Esophagus (tissue), 2 donors: Measurements from ENCODE around the gene SPINDOC. TPM values are rescaled to one million over a fixed set of nuclear protein-coding genes. Genes with fewer than 3 reads are reported as not detected.
"Not testable (repeated sequence)": the region's sequence is repeated elsewhere in the genome, so short reads cannot be mapped to it uniquely, and the experiment has no call there.

Experiments used
- H3K27ac ChIP-seq, 2 donors: one replicate each; pipeline ENCODE4 v1.5.1; 2013; ENCODE audit warnings: low read depth in 2 of 2, mild to moderate bottlenecking in 2 of 2, inconsistent platforms in 1 of 2, low read length in 1 of 2, moderate library complexity in 1 of 2
- H3K27me3 ChIP-seq, 2 donors: one replicate each; pipeline ENCODE4 v1.6.1; 2013; ENCODE audit warnings: low read length in 2 of 2, control low read depth in 1 of 2, mild to moderate bottlenecking in 1 of 2; ENCODE audit not compliant: insufficient read depth in 2 of 2, control insufficient read depth in 1 of 2
- H3K36me3 ChIP-seq, 2 donors: one replicate each; pipeline ENCODE4 v1.6.1; 2013; ENCODE audit warnings: low read length in 1 of 2; ENCODE audit not compliant: control insufficient read depth in 2 of 2, insufficient read depth in 2 of 2
- H3K4me1 ChIP-seq, 2 donors: one replicate each; pipeline ENCODE4 v1.6.1; 2013; ENCODE audit warnings: low read length in 1 of 2; ENCODE audit not compliant: control insufficient read depth in 2 of 2, insufficient read depth in 2 of 2
- H3K4me3 ChIP-seq, 2 donors: one replicate each; pipeline ENCODE4 v1.5.1; 2013; ENCODE audit warnings: low read length in 2 of 2, mild to moderate bottlenecking in 2 of 2, low read depth in 1 of 2, moderate library complexity in 1 of 2
- H3K9me3 ChIP-seq, 2 donors: one replicate each; pipeline ENCODE4 v1.6.1; 2013; ENCODE audit warnings: mild to moderate bottlenecking in 2 of 2, low read depth in 1 of 2, low read length in 1 of 2, moderate library complexity in 1 of 2; ENCODE audit not compliant: control insufficient read depth in 2 of 2, insufficient read depth in 1 of 2
- WGBS, 2 donors: extraction: QIAGEN DNeasy Blood & Tissue Kit; methylation state at CpG; one replicate each; pipeline ENCODE4 v1.1.7; 2013; 5-methylcytosine and 5-hydroxymethylcytosine counted together
- polyA plus RNA-seq, 2 donors: library from polyadenylated mRNA; stranded (reverse); fragments of 200-250 nt; gene quantifications; one replicate each; pipeline ENCODE4 v1.2.3, GENCODE V29; 2013
- donor health status: healthy with polysubstance abuse.
- donor health status: Bipolar disorder and iron deficiency.

Gene SPINDOC
- polyA plus RNA-seq, 2 donors, result 5.9 to 10.2 TPM

DNA sequence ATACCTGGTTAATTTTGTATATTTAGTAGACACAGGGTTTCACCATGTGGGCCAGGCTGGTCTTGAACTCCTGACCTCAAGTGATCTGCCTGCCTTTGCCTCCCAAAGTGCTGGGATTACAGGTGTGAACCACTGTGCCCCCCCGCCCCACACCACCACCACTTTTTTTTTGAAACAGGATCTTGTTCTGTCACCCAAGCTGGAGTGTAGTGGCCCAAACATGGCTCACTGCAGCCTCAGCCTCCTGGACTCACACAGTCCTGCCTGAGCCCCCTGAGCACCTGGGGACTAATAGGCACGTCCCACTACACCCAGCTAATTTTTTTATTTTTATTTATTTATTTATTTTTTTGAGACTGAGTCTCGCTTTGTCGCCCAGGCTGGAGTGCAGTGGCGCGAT is 50.4 kb downstream of the SPINDOC start:
- H3K36me3 ChIP-seq, H3K27ac ChIP-seq, H3K4me3 ChIP-seq, H3K9me3 ChIP-seq, H3K4me1 ChIP-seq, H3K27me3 ChIP-seq: not testable (repeated sequence)
- WGBS, 2 donors, result 97 to 98% methylated on average over 6 of the region's 6 CpGs

GRCh38 chr11:63866211-63866610 is 53.0 kb downstream of the SPINDOC start:
- H3K9me3 ChIP-seq, result no peaks in the 10 kb centered on the region
- peaks cover 0 to 4% of the 10 kb centered on the region in 2 donors for H3K36me3 ChIP-seq
- H3K27ac ChIP-seq, result no peak overlapping the region
- H3K4me3 ChIP-seq, result no peak overlapping the region
- peaks cover 12 to 23% of the 10 kb centered on the region in 2 donors for H3K4me1 ChIP-seq
- no peaks in the 10 kb centered on the region for H3K27me3 ChIP-seq
- WGBS, 2 donors, result 38% methylated on average over 4 of the region's 4 CpGs

GRCh38 chr11:63867511-63867910 is 54.3 kb downstream of the SPINDOC start:
- 94 to 96% methylated on average over 4 of the region's 4 CpGs for WGBS, 2 donors
- no peaks in the 10 kb centered on the region for H3K9me3 ChIP-seq
- H3K27me3 ChIP-seq, result no peaks in the 10 kb centered on the region
- H3K4me3 ChIP-seq, result no peak overlapping the region
- peaks cover 0 to 4% of the 10 kb centered on the region in 2 donors for H3K36me3 ChIP-seq
- peaks cover 15 to 32% of the 10 kb centered on the region in 2 donors for H3K4me1 ChIP-seq
- peak overlapping the region in 1 of 2 donors; percentile 33 for H3K27ac ChIP-seq

DNA sequence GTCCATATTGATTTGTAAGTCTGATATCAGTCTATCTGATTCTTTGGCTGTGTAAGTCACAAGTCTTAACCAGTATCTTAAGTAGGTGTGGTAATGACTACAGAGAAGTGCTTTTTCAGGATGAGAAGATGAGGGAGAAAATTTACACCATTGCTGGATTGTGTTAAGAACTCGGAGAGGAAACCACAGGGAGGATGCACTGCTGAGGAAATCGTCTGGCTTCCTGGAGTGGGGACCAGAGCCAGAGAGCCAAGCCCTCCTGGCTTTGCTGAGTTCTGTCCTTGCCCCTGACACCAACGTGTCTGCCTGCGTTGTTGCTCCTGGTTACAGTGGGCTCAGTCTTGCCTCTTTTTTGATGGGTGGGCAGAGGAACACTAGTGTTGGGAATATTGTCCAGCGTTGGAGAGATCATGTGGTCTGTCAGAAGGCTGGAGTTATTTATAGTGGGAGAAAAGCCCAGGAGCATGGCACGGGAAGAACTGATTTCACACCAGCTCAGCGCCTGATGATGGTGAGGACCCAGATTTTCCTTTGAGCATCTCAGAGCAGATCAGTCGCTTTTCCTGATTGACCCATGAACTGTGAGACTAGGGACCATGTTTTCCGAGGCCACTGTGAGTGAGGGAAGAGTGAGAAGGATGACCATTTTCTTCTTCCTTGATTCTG is 55.3 kb downstream of the SPINDOC start:
- peaks cover 19 to 34% of the 10 kb centered on the region in 2 donors for H3K4me1 ChIP-seq
- H3K27ac ChIP-seq, result peak overlapping the region; percentile 89 to 91
- peaks cover 0 to 2% of the 10 kb centered on the region in 2 donors for H3K36me3 ChIP-seq
- H3K27me3 ChIP-seq, result no peaks in the 10 kb centered on the region
- WGBS, 2 donors, result 34 to 39% methylated on average over 9 of the region's 9 CpGs
- H3K4me3 ChIP-seq, result no peak overlapping the region
- no peaks in the 10 kb centered on the region for H3K9me3 ChIP-seq

- no peaks in the 10 kb centered on the region for H3K9me3 ChIP-seq
- peaks cover 19 to 39% of the 10 kb centered on the region in 2 donors for H3K4me1 ChIP-seq
- H3K27me3 ChIP-seq, result no peaks in the 10 kb centered on the region
- peak overlapping the region; percentile 91 to 94 for H3K27ac ChIP-seq
- peaks cover 0 to 5% of the 10 kb centered on the region in 2 donors for H3K36me3 ChIP-seq
- 42 to 52% methylated on average over 7 of the region's 7 CpGs for WGBS, 2 donors
- H3K4me3 ChIP-seq, result no peak overlapping the region
These were observed 55.9 kb downstream of the SPINDOC start for GRCh38 chr11:63869171-63869591.

DNA sequence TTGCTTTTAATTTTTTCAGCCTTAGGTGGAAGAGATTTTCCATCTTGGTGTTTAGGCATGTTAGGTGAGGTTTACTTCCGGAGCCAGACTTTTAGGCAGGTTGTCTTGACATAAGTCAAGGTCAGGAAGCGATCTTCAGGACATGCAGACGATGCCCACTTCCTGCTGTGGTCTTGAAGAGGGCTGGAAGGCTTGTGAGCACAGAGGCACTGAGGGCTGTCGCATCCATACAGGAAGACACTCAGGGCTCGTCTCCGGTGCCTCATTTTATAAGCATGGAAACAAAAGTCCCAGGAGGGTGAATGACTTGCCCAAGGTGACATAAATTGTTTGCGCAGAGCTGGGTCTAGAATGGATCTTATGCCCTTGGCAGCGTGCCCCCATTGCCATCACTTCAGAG is 56.4 kb downstream of the SPINDOC start:
- H3K27ac ChIP-seq, result peak overlapping the region; percentile 91 to 94

GRCh38 chr11:63870351-63871140 is 57.3 kb downstream of the SPINDOC start:
- Histone ChIP-seq H3K27me3 (no peaks in the 10 kb centered on the region), H3K4me1 (peaks cover 19 to 44% of the 10 kb centered on the region in 2 donors), H3K9me3 (no peaks in the 10 kb centered on the region), H3K36me3 (peaks cover 0 to 4% of the 10 kb centered on the region in 2 donors), H3K4me3 (no peak overlapping the region), H3K27ac (peak overlapping the region; percentile 91 to 94)
- 49 to 54% methylated on average over 14 of the region's 14 CpGs for WGBS, 2 donors

More for the DNA sequence above, 56.4 kb downstream of the SPINDOC start:
- Histone ChIP-seq H3K27me3 (no peaks in the 10 kb centered on the region), H3K4me1 (peaks cover 19 to 42% of the 10 kb centered on the region in 2 donors), H3K36me3 (peaks cover 0 to 5% of the 10 kb centered on the region in 2 donors), H3K9me3 (no peaks in the 10 kb centered on the region), H3K4me3 (no peak overlapping the region)
- 53% methylated on average over 8 of the region's 8 CpGs for WGBS, 2 donors

DNA sequence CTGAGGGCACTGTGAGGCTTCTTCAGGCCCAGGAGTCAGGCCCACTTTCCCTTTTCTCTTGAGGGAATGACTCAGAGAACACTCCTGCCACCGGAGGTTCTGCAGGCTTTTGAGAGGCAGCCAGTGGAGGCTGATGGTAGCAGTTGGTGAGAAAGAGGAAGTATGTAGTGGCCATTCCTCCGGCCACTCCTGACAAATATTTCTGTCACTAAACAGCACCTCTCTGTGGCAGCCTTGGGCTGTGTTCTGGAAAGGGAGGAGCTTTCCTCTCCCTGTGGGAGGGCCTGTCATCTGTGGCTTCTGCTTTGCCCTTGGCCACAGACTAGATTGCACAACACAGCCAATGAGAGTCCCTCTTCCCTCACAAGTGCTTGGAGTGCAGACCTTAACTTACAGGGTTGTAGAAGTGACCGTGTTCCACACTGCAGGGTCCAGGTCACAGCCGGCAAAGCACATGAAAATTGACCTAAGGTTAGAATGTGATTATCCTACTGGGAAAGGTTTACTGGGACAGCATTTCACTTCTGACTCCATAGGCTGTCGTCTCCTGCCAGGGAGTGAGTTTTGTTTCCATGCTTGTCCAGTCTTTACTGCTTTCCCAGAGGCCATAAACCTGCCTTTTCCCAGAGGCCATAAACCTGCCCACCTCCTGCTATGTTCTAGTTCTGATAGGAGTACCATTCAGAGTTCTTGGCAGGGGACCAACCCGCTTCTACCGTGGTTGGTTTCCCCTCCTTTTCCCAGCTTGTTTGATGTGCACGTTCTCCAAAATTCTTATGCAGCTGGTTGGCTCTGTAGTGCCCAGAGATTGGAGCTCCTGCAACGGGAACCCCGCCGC is 58.9 kb downstream of the SPINDOC start:
- Histone ChIP-seq H3K9me3 (no peaks in the 10 kb centered on the region), H3K27me3 (no peaks in the 10 kb centered on the region), H3K36me3 (peaks cover 0 to 8% of the 10 kb centered on the region in 2 donors), H3K4me1 (peaks cover 19 to 44% of the 10 kb centered on the region in 2 donors), H3K4me3 (no peak overlapping the region), H3K27ac (peak overlapping the region; percentile 85 to 88)
- WGBS, 2 donors, result 14 to 15% methylated on average over 11 of the region's 11 CpGs

GRCh38 chr11:63872800-63873197 is 59.5 kb downstream of the SPINDOC start:
- H3K4me1 ChIP-seq, result peaks cover 19 to 44% of the 10 kb centered on the region in 2 donors
- no peaks in the 10 kb centered on the region for H3K9me3 ChIP-seq
- H3K36me3 ChIP-seq, result peaks cover 0 to 8% of the 10 kb centered on the region in 2 donors
- peak overlapping the region; percentile 85 to 88 for H3K27ac ChIP-seq
- no peaks in the 10 kb centered on the region for H3K27me3 ChIP-seq
- WGBS, 2 donors, result 19 to 44% methylated on average over 5 of the region's 5 CpGs
- no peak overlapping the region for H3K4me3 ChIP-seq
